Measurements from ENCODE around the gene CFAP100. TPM values are rescaled to one million over a fixed set of nuclear protein-coding genes. Genes with fewer than 3 reads are reported as not detected.

The CFAP100 gene
- total RNA-seq, 2 donors from 2014 or later = 0.44 to 0.66 TPM

DNA sequence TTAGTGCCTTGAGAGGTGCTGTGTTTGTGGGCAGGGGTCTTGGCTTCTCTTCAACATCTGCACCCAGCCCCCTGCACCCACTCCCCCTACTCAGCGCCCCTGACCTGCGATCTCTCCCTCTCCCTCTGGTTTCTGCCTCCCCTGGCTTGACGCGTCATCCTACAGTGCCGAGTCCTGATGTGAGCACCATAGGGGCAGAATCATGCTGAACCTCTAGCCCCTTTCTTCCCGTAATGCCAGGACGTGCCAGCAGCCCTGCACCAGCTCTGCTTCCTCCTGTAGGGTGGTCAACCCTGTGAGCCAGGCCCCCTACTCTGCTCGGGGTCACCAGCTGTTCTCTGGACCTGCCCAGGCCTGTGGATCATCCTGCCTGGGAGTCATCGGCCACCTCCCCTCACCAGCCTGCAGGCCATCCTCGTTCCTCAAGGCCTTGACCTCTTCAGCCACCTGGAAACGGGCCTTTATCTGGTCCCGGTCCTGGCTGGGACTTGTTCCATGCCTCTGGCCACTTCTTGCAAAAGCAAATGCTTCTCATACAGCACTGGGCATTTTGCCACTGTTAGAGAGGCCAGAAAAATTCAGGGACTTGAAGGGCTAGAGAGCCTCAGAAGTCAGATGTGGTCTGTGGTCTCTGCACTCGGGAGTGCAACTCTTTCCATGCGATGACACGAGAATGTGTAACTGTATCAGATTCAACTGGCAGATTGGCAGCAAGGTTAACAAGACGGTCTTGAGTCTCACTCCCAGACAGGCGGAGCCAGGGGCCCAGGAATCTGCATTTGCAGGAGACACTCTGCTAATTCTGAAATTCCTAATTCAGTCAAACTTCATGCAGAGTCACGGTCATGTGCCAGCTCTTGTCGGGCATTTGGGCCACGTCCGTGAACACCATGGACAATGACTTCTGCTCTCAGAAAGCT, 20.8 kb upstream of the CFAP100 start:
- Histone ChIP-seq H3K9me3 (ENCODE audit: control insufficient read depth, low read length) (no peaks in the 10 kb centered on the region), H3K27ac (ENCODE audit: low read depth, low read length) (no peak overlapping the region), H3K4me1 (ENCODE audit: control insufficient read depth, insufficient read depth, low read length) (no peaks in the 10 kb centered on the region), H3K4me3 (ENCODE audit: low read length) (no peak overlapping the region), H3K36me3 (ENCODE audit: control insufficient read depth, insufficient read depth, low read length) (no peaks in the 10 kb centered on the region), H3K27me3 (ENCODE audit: control insufficient read depth, insufficient read depth, low read length, poor library complexity, severe bottlenecking) (no peaks in the 10 kb centered on the region), H3K9ac (ENCODE audit: extremely low read depth, low read length, poor library complexity, severe bottlenecking) (no peak overlapping the region)
- H3K27me3 Mint-ChIP-seq (ENCODE audit: insufficient read depth) = no peaks in the 10 kb centered on the region
- H3K4me3 Mint-ChIP-seq = no peak overlapping the region
- no peak for DNase-seq
- WGBS, 2 experiments (ENCODE audit: insufficient coverage in 1 of 2, insufficient read length in 1 of 2) = 90 to 92% methylated on average over 18 to 21 of the region's 21 CpGs
- H3K4me1 Mint-ChIP-seq = peaks cover 2% of the 10 kb centered on the region
- TF ChIP-seq, protein P1, sequence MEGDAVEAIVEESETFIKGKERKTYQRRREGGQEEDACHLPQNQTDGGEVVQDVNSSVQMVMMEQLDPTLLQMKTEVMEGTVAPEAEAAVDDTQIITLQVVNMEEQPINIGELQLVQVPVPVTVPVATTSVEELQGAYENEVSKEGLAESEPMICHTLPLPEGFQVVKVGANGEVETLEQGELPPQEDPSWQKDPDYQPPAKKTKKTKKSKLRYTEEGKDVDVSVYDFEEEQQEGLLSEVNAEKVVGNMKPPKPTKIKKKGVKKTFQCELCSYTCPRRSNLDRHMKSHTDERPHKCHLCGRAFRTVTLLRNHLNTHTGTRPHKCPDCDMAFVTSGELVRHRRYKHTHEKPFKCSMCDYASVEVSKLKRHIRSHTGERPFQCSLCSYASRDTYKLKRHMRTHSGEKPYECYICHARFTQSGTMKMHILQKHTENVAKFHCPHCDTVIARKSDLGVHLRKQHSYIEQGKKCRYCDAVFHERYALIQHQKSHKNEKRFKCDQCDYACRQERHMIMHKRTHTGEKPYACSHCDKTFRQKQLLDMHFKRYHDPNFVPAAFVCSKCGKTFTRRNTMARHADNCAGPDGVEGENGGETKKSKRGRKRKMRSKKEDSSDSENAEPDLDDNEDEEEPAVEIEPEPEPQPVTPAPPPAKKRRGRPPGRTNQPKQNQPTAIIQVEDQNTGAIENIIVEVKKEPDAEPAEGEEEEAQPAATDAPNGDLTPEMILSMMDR (conservative IDR thresholded peaks at IDR 0.05) = no peak
- H3K27ac Mint-ChIP-seq = no peak overlapping the region
- no peaks in the 10 kb centered on the region for H3K36me3 Mint-ChIP-seq (ENCODE audit: low read depth)
- peaks cover 9% of the 10 kb centered on the region for H3K9me3 Mint-ChIP-seq

DNA sequence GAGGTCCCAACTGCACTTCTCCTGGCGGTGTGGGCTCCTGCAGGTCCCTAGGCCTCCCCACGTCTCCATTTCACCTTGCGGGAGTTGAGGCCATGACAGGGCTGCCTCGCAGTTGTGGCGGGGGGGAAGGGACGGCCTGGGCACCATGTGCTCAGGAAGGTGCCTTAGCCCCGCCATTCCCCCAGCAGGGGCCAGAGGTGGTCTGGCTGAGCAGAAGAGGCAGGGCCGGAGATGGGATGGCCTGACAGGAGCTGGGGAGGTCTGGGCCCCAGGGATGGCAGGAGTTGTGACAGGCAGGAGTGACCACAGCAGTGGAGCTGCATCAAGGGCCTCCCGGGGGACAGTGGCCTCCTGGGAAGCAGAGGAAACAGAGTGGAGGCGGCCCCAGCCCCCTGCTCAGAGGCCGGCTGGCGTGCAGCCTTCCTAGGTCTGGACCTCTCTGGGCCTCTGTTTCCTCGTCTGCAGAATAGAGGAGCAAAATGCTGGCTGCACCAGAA, 18.8 kb upstream of the CFAP100 start:
- H3K4me1 Mint-ChIP-seq = peaks cover 2% of the 10 kb centered on the region
- TF ChIP-seq, protein P1 (conservative IDR thresholded peaks at IDR 0.05) = no peak
- 78 to 87% methylated on average over 6 to 13 of the region's 13 CpGs for WGBS, 2 experiments (ENCODE audit: insufficient coverage in 1 of 2, insufficient read length in 1 of 2)
- DNase-seq = no peak
- Histone ChIP-seq H3K9ac (ENCODE audit: extremely low read depth, low read length, poor library complexity, severe bottlenecking) (no peak overlapping the region), H3K27ac (ENCODE audit: low read depth, low read length) (no peak overlapping the region), H3K4me1 (ENCODE audit: control insufficient read depth, insufficient read depth, low read length) (no peaks in the 10 kb centered on the region), H3K4me3 (ENCODE audit: low read length) (no peak overlapping the region), H3K36me3 (ENCODE audit: control insufficient read depth, insufficient read depth, low read length) (no peaks in the 10 kb centered on the region), H3K9me3 (ENCODE audit: control insufficient read depth, low read length) (no peaks in the 10 kb centered on the region), H3K27me3 (ENCODE audit: control insufficient read depth, insufficient read depth, low read length, poor library complexity, severe bottlenecking) (no peaks in the 10 kb centered on the region)
- H3K27ac Mint-ChIP-seq = no peak overlapping the region
- no peak overlapping the region for H3K4me3 Mint-ChIP-seq
- no peaks in the 10 kb centered on the region for H3K27me3 Mint-ChIP-seq (ENCODE audit: insufficient read depth)
- H3K9me3 Mint-ChIP-seq = peaks cover 3% of the 10 kb centered on the region
- no peaks in the 10 kb centered on the region for H3K36me3 Mint-ChIP-seq (ENCODE audit: low read depth)

DNA sequence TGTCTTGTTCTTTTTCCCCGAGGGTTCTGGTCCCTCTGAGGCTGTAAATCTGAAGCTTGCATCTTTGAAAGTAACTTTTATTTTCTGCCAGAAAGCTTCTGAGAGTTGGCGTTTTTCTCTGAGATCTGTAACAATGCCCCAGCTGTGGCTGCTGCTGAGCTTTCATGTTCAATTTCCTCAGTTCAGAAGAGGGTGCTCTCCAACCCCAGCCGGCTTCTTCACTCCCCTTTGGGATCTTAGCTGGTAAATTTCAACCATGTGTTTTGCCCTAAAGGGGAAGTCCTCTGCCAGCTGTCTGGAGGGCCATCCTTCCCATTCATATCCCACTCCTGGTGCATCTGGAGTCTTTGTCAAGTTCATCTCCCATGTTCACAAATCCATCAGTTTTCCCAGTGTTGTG, 18.3 kb upstream of the CFAP100 start:
- DNase-seq = no peak
- H3K4me1 Mint-ChIP-seq = peaks cover 2% of the 10 kb centered on the region
- Histone ChIP-seq H3K36me3 (ENCODE audit: control insufficient read depth, insufficient read depth, low read length) (no peaks in the 10 kb centered on the region), H3K9ac (ENCODE audit: extremely low read depth, low read length, poor library complexity, severe bottlenecking) (no peak overlapping the region), H3K9me3 (ENCODE audit: control insufficient read depth, low read length) (no peaks in the 10 kb centered on the region), H3K4me3 (ENCODE audit: low read length) (no peak overlapping the region), H3K27me3 (ENCODE audit: control insufficient read depth, insufficient read depth, low read length, poor library complexity, severe bottlenecking) (no peaks in the 10 kb centered on the region), H3K4me1 (ENCODE audit: control insufficient read depth, insufficient read depth, low read length) (no peaks in the 10 kb centered on the region), H3K27ac (ENCODE audit: low read depth, low read length) (no peak overlapping the region)
- H3K27ac Mint-ChIP-seq = no peak overlapping the region
- 63 to 73% methylated on average over 3 of the region's 3 CpGs for WGBS, 2 experiments (ENCODE audit: insufficient coverage in 1 of 2, insufficient read length in 1 of 2)
- no peaks in the 10 kb centered on the region for H3K36me3 Mint-ChIP-seq (ENCODE audit: low read depth)
- TF ChIP-seq, protein P1 (conservative IDR thresholded peaks at IDR 0.05) = no peak
- no peaks in the 10 kb centered on the region for H3K27me3 Mint-ChIP-seq (ENCODE audit: insufficient read depth)
- no peak overlapping the region for H3K4me3 Mint-ChIP-seq
- H3K9me3 Mint-ChIP-seq = no peaks in the 10 kb centered on the region
